HG03103 (cell line): ENCODE measurements around the gene BBIP1.

Source experiments
- ATAC-seq: cut with Tn5 transposase; IDR thresholded peaks from one replicate; pipeline ENCODE4 v1.9.1; 2021; ENCODE audit warnings: low read depth; ENCODE audit not compliant: unreplicated experiment

BBIP1 gene

GRCh38 chr10:110918643-110919348, at the start of gene BBIP1:
Gene BBIP1 (minus strand): TSS chr10:110919180. CDS start chr10:110918157, 1,023 bp downstream.
- peak; percentile 72 for ATAC-seq

GRCh38 chr10:110967645-110968044, 48.7 kb upstream of the BBIP1 start:
- no peak for ATAC-seq

- no peak for ATAC-seq
Measured at GRCh38 chr10:110967009-110967630, 48.1 kb upstream of the BBIP1 start.

- no peak for ATAC-seq
Measured at GRCh38 chr10:110966146-110966545, 47.2 kb upstream of the BBIP1 start.

- ATAC-seq = no peak
Measured at GRCh38 chr10:110965216-110965615, 46.2 kb upstream of the BBIP1 start.

- no peak for ATAC-seq
Measured at GRCh38 chr10:110964681-110965080, 45.7 kb upstream of the BBIP1 start.

GRCh38 chr10:110963162-110963561, 44.2 kb upstream of the BBIP1 start:
- ATAC-seq = no peak

- no peak for ATAC-seq
Measured at GRCh38 chr10:110962443-110962842, 43.5 kb upstream of the BBIP1 start.

GRCh38 chr10:110960333-110960712, 41.3 kb upstream of the BBIP1 start:
- no peak for ATAC-seq

- ATAC-seq = no peak
Measured at GRCh38 chr10:110959379-110960332, 40.7 kb upstream of the BBIP1 start.

- ATAC-seq = no peak
Measured at GRCh38 chr10:110957606-110958005, 38.6 kb upstream of the BBIP1 start.

GRCh38 chr10:110951381-110951780, 32.4 kb upstream of the BBIP1 start:
- ATAC-seq = no peak

- no peak for ATAC-seq
Measured at GRCh38 chr10:110947061-110947595, 28.1 kb upstream of the BBIP1 start.

GRCh38 chr10:110946496-110946895, 27.5 kb upstream of the BBIP1 start:
- ATAC-seq = no peak

- no peak for ATAC-seq
Measured at GRCh38 chr10:110944792-110945396, 25.9 kb upstream of the BBIP1 start.

GRCh38 chr10:110939419-110939818, 20.4 kb upstream of the BBIP1 start:
- no peak for ATAC-seq

GRCh38 chr10:110936757-110937156, 17.8 kb upstream of the BBIP1 start:
- ATAC-seq = no peak

- ATAC-seq = no peak
Measured at GRCh38 chr10:110932505-110933180, 13.7 kb upstream of the BBIP1 start.

GRCh38 chr10:110931769-110932381, 12.9 kb upstream of the BBIP1 start:
- no peak for ATAC-seq

- ATAC-seq = no peak
Measured at GRCh38 chr10:110927461-110927860, 8.5 kb upstream of the BBIP1 start.
